ENCODE measurements around the gene PLXNA1.
A peak's percentile ranks its signal among the peaks of the same experiment; 100 is the strongest.

PLXNA1 gene

DNA sequence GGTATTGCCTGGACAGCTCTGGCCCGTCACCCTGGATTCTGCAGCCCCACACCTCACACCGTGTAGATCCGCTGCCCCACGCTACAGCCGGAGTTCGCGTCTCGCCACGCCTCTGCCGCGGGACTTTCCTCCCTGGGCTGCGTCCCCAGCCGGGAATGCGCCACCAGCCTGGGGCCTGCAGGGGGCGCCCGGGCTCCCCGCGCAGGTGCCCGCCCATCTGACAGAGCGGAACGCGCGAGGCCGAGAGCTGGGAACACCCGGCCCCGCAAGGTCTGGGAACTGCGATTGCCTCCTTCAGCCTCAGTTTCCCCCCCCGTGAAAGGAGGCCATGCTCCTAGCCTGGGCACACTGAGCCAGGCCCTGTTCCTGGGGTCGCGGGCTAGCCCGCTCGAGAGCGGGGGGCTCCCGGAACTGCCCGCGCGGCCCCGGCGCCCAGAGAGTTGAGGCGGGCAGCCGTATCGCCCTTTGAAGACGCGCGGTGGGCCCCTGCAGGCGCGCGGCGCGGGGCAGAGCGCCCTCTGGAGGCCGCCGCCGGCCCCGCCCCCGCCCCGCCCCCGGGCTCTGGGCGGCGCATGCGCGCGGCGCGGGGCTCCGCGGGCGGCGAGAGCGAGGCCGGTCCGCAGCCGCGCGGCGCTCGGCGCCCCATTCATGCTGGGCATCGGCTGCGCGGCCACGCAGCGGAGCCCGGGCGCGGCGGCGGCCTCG, at the start of gene PLXNA1:
PLXNA1 (plus strand) TSS at position 645 of the 705 bp plus-strand sequence. CDS start 5,479 bp downstream, outside the sequence.
- Histone ChIP-seq H3K4me3 (ENCODE audit: low read depth, low read length) (peak within 1 kb of the TSS; percentile 75), H3K9me3 (ENCODE audit: control insufficient read depth, insufficient read depth, low read depth, low read length) (no peaks in the 10 kb centered on the region), H3K9ac (ENCODE audit: low read length) (peak within 1 kb of the TSS; percentile 55), H3K27me3 (ENCODE audit: control insufficient read depth, insufficient read depth, low read length) (peaks cover 13% of the 10 kb centered on the region), H3K36me3 (ENCODE audit: control insufficient read depth, insufficient read depth, low read length) (no peaks in the 10 kb centered on the region), H3K4me1 (ENCODE audit: control insufficient read depth, insufficient read depth, low read length) (peaks cover 25% of the 10 kb centered on the region; the same call in 1 of the 2 replicates), H3K27ac (ENCODE audit: low read depth, low read length) (no peak within 1 kb of the TSS)

DNA sequence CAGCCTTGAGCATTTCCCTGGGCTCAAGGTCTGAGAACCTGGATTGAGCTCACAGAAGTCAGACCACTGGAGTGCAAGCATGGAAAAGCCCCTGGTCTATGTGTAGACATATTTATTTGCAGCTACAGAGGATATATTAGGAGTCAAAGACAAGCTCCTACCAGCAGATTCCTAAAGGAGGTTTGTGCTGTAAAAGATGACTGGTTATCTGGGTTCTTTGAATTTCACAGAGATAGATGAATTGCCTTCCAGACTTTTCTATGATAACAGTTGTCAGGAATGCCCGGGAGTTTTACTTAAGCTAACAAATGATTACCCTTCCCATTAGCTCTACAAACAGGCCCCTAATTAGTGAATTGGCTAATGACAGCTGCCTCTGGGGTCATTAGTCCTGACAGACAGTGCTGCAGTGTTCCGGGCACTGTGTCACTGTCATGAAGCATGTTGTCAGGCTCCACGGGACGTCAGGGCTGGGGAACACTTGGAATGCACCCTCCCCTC, 48.8 kb upstream of the PLXNA1 start:
- H3K27me3 ChIP-seq (ENCODE audit: control insufficient read depth, insufficient read depth, low read length): no peaks in the 10 kb centered on the region; the same call in 1 of the 2 replicates

GRCh38 chr3:126934991-126935390, 47.9 kb upstream of the PLXNA1 start:
- Histone ChIP-seq H3K9me3 (ENCODE audit: control insufficient read depth, insufficient read depth, low read depth, low read length) (no peaks in the 10 kb centered on the region), H3K4me3 (ENCODE audit: low read depth, low read length) (no peak overlapping the region), H3K4me1 (ENCODE audit: control insufficient read depth, insufficient read depth, low read length) (peaks cover 12% of the 10 kb centered on the region; the same call in 1 of the 2 replicates), H3K27ac (ENCODE audit: low read depth, low read length) (no peak overlapping the region), H3K36me3 (ENCODE audit: control insufficient read depth, insufficient read depth, low read length) (no peaks in the 10 kb centered on the region), H3K9ac (ENCODE audit: low read length) (no peak overlapping the region), H3K27me3 (ENCODE audit: control insufficient read depth, insufficient read depth, low read length) (no peaks in the 10 kb centered on the region; the same call in 1 of the 2 replicates)

More for the DNA sequence above, 48.8 kb upstream of the PLXNA1 start:
- H3K4me3 ChIP-seq (ENCODE audit: low read depth, low read length): no peak overlapping the region
- no peaks in the 10 kb centered on the region for H3K36me3 ChIP-seq (ENCODE audit: control insufficient read depth, insufficient read depth, low read length)
- H3K9ac ChIP-seq (ENCODE audit: low read length): no peak overlapping the region
- no peaks in the 10 kb centered on the region for H3K9me3 ChIP-seq (ENCODE audit: control insufficient read depth, insufficient read depth, low read depth, low read length)
- no peak overlapping the region for H3K27ac ChIP-seq (ENCODE audit: low read depth, low read length)
- peaks cover 12% of the 10 kb centered on the region; the same call in 1 of the 2 replicates for H3K4me1 ChIP-seq (ENCODE audit: control insufficient read depth, insufficient read depth, low read length)

DNA sequence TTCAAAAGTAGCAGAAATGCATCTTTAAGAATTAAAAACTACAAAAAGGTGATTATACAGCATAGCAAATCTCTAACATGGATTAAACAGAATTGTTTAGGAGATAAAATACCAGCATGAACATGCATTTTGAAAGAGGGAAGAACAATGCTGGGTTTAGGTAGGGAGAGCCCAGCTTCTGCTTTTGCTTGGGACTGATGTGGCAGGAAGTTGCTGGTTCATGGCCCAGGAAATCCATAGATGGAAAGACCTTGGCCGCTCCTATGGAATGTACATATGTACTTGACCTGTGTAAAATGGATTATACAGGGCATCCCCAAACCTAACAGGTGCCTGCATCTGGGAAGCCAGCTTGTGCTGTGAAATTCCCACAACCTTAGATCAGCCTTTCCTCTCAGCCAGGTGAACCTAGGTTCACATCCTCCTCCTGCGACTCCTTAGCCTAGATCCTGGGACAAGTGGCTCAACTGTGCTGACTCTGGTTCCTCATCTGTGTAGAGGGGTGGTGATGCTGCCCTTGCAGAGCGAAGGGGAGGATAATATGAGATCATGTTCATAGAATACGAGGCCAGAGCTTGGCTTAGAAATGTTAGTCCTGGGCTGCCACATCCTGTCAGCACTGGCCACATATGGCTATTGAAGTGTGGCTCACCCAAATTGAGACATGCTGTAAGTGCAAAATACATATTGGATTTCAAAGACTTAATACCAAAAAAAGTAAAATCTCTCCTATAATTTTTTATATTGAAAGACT, 47.0 kb upstream of the PLXNA1 start:
- Histone ChIP-seq H3K9ac (ENCODE audit: low read length) (no peak overlapping the region), H3K27me3 (ENCODE audit: control insufficient read depth, insufficient read depth, low read length) (no peaks in the 10 kb centered on the region; the same call in 1 of the 2 replicates), H3K36me3 (ENCODE audit: control insufficient read depth, insufficient read depth, low read length) (no peaks in the 10 kb centered on the region), H3K9me3 (ENCODE audit: control insufficient read depth, insufficient read depth, low read depth, low read length) (no peaks in the 10 kb centered on the region), H3K4me1 (ENCODE audit: control insufficient read depth, insufficient read depth, low read length) (peaks cover 12% of the 10 kb centered on the region; the same call in 1 of the 2 replicates), H3K4me3 (ENCODE audit: low read depth, low read length) (no peak overlapping the region), H3K27ac (ENCODE audit: low read depth, low read length) (no peak overlapping the region)

GRCh38 chr3:126936853-126937425, 46.0 kb upstream of the PLXNA1 start:
- Histone ChIP-seq H3K4me1 (ENCODE audit: control insufficient read depth, insufficient read depth, low read length) (peaks cover 9% of the 10 kb centered on the region; the same call in 1 of the 2 replicates), H3K36me3 (ENCODE audit: control insufficient read depth, insufficient read depth, low read length) (no peaks in the 10 kb centered on the region), H3K9ac (ENCODE audit: low read length) (no peak overlapping the region), H3K9me3 (ENCODE audit: control insufficient read depth, insufficient read depth, low read depth, low read length) (no peaks in the 10 kb centered on the region), H3K27ac (ENCODE audit: low read depth, low read length) (no peak overlapping the region), H3K4me3 (ENCODE audit: low read depth, low read length) (no peak overlapping the region), H3K27me3 (ENCODE audit: control insufficient read depth, insufficient read depth, low read length) (no peaks in the 10 kb centered on the region; the same call in 1 of the 2 replicates)

- peaks cover 7% of the 10 kb centered on the region; the same call in 1 of the 2 replicates for H3K4me1 ChIP-seq (ENCODE audit: control insufficient read depth, insufficient read depth, low read length)
- H3K9ac ChIP-seq (ENCODE audit: low read length): no peak overlapping the region
- H3K36me3 ChIP-seq (ENCODE audit: control insufficient read depth, insufficient read depth, low read length): no peaks in the 10 kb centered on the region
- H3K27ac ChIP-seq (ENCODE audit: low read depth, low read length): no peak overlapping the region
- no peak overlapping the region for H3K4me3 ChIP-seq (ENCODE audit: low read depth, low read length)
- no peaks in the 10 kb centered on the region; the same call in 1 of the 2 replicates for H3K27me3 ChIP-seq (ENCODE audit: control insufficient read depth, insufficient read depth, low read length)
- no peaks in the 10 kb centered on the region for H3K9me3 ChIP-seq (ENCODE audit: control insufficient read depth, insufficient read depth, low read depth, low read length)
These were observed 45.4 kb upstream of the PLXNA1 start for GRCh38 chr3:126937533-126937932.

GRCh38 chr3:126937973-126938372, 44.9 kb upstream of the PLXNA1 start:
- Histone ChIP-seq H3K27ac (ENCODE audit: low read depth, low read length) (no peak overlapping the region), H3K27me3 (ENCODE audit: control insufficient read depth, insufficient read depth, low read length) (no peaks in the 10 kb centered on the region; the same call in 1 of the 2 replicates), H3K36me3 (ENCODE audit: control insufficient read depth, insufficient read depth, low read length) (no peaks in the 10 kb centered on the region), H3K9me3 (ENCODE audit: control insufficient read depth, insufficient read depth, low read depth, low read length) (no peaks in the 10 kb centered on the region), H3K4me3 (ENCODE audit: low read depth, low read length) (no peak overlapping the region), H3K9ac (ENCODE audit: low read length) (no peak overlapping the region), H3K4me1 (ENCODE audit: control insufficient read depth, insufficient read depth, low read length) (peaks cover 7% of the 10 kb centered on the region; the same call in 1 of the 2 replicates)

- Histone ChIP-seq H3K9me3 (ENCODE audit: control insufficient read depth, insufficient read depth, low read depth, low read length) (no peaks in the 10 kb centered on the region), H3K4me3 (ENCODE audit: low read depth, low read length) (no peak overlapping the region), H3K36me3 (ENCODE audit: control insufficient read depth, insufficient read depth, low read length) (no peaks in the 10 kb centered on the region), H3K27ac (ENCODE audit: low read depth, low read length) (no peak overlapping the region), H3K27me3 (ENCODE audit: control insufficient read depth, insufficient read depth, low read length) (no peaks in the 10 kb centered on the region; the same call in 1 of the 2 replicates), H3K4me1 (ENCODE audit: control insufficient read depth, insufficient read depth, low read length) (peaks cover 5% of the 10 kb centered on the region; the same call in 1 of the 2 replicates), H3K9ac (ENCODE audit: low read length) (no peak overlapping the region)
These were observed 44.2 kb upstream of the PLXNA1 start for GRCh38 chr3:126938520-126939337.

DNA sequence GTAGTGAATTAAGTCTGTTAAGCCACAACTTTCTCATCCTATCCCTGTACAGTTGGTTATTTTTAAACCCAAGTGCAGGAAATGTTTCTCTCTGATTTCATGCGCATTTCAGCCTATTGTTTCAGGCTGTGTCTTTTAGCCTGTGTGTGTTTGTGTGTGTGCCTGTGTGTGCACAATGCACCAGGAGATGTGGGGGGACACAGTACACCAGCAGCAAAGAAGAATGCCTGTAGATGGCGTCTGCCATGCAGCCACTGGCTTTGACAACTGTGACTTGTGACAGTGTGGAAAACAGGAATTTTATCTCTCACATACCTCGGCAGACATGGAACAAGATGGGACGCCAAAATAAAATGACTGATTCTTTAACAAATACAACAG, 43.6 kb upstream of the PLXNA1 start:
- H3K36me3 ChIP-seq (ENCODE audit: control insufficient read depth, insufficient read depth, low read length): no peaks in the 10 kb centered on the region
- no peaks in the 10 kb centered on the region for H3K9me3 ChIP-seq (ENCODE audit: control insufficient read depth, insufficient read depth, low read depth, low read length)
- H3K4me1 ChIP-seq (ENCODE audit: control insufficient read depth, insufficient read depth, low read length): no peaks in the 10 kb centered on the region
- H3K27me3 ChIP-seq (ENCODE audit: control insufficient read depth, insufficient read depth, low read length): no peaks in the 10 kb centered on the region; the same call in 1 of the 2 replicates
- no peak overlapping the region for H3K9ac ChIP-seq (ENCODE audit: low read length)
- no peak overlapping the region for H3K4me3 ChIP-seq (ENCODE audit: low read depth, low read length)
- no peak overlapping the region for H3K27ac ChIP-seq (ENCODE audit: low read depth, low read length)

DNA sequence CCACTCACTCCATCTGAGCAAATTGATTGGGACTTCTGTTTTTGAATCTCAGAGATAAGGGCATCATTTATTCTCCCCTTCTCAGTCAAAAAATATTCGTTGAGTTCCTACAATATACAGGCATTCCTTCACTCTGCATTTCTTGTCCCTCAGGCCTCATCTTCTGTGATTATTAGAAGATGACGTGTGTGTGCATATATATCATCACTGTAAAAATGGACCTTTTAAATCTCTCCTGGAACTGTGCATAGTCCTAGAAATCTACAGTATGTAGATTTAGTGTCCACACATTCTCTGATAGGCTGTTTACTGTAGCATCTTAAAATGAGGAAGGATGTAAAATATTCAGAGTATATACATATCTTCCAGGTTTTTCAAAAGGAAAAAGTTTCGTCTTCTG, 43.2 kb upstream of the PLXNA1 start:
- Histone ChIP-seq H3K4me3 (ENCODE audit: low read depth, low read length) (no peak overlapping the region), H3K4me1 (ENCODE audit: control insufficient read depth, insufficient read depth, low read length) (no peaks in the 10 kb centered on the region), H3K9me3 (ENCODE audit: control insufficient read depth, insufficient read depth, low read depth, low read length) (no peaks in the 10 kb centered on the region), H3K36me3 (ENCODE audit: control insufficient read depth, insufficient read depth, low read length) (no peaks in the 10 kb centered on the region), H3K27ac (ENCODE audit: low read depth, low read length) (no peak overlapping the region), H3K9ac (ENCODE audit: low read length) (no peak overlapping the region), H3K27me3 (ENCODE audit: control insufficient read depth, insufficient read depth, low read length) (no peaks in the 10 kb centered on the region; the same call in 1 of the 2 replicates)

Measured in HUES6 (cell line).